B cell (primary cell): ENCODE data around the gene SMAD7. TPM values are rescaled to one million over a fixed set of nuclear protein-coding genes. Genes with fewer than 3 reads are reported as not detected.

ENCODE experiments used
- ATAC-seq: fragments of 200-7000 bp; cut with Tn5 transposase; one replicate; pipeline ENCODE4 v1.10.0; 2021; ENCODE audit warnings: low read depth, mild to moderate bottlenecking, moderate number of reproducible peaks, moderate library complexity
- CTCF ChIA-PET: fragments of 350-600 bp; sonication (Branson Sonifier 250); formaldehyde crosslinking; loops from one replicate; lab custom pipeline; 2021; ENCODE audit warnings: antibody characterized with exemption, inconsistent platforms; lab: Charles Lee
- POLR2A ChIA-PET: fragments of 350-600 bp; sonication (Branson Sonifier 250); formaldehyde crosslinking; loops from one replicate; lab custom pipeline; 2021; ENCODE audit warnings: antibody characterized with exemption; lab: Charles Lee
- DNase-seq: peaks from one replicate; pipeline ENCODE4 v3.0.0; 2013
- H2AFZ ChIP-seq: 2 replicates; pipeline ENCODE4 v1.6.1; 2012; ENCODE audit warnings: mild to moderate bottlenecking, low read depth, low read length; ENCODE audit not compliant: insufficient read depth, poor library complexity, severe bottlenecking
- H3K27ac ChIP-seq, 2 donors: 1 replicate in 1 of 2; 2 replicates in 1 of 2; pipeline ENCODE4 v1.5.1; 2012 to 2013; ENCODE audit warnings: low read length in 2 of 2, mild to moderate bottlenecking in 2 of 2, moderate library complexity in 1 of 2
- H3K27me3 ChIP-seq, 4 experiments: fragments of 200-600 bp in 1 of 4; sonication (generic) in 1 of 4; replicated peaks in 1 of 4; 1 replicate in 2 of 4; 2 replicates in 2 of 4; pipeline versions ENCODE4 v1.6.1 to v1.7.0; 2013 to 2016; ENCODE audit warnings: low read length in 3 of 4, mild to moderate bottlenecking in 2 of 4, mixed read lengths in 1 of 4, moderate library complexity in 1 of 4; ENCODE audit not compliant: insufficient read depth in 4 of 4, control insufficient read depth in 3 of 4; ENCODE audit errors: control extremely low read depth in 1 of 4
- H3K36me3 ChIP-seq, 2 experiments: replicated peaks in 1 of 2; 1 replicate in 1 of 2; 2 replicates in 1 of 2; pipeline versions ENCODE4 v1.6.1 to v1.7.1; 2013; ENCODE audit warnings: low read length in 1 of 2; ENCODE audit not compliant: insufficient read depth in 2 of 2, control insufficient read depth in 1 of 2; ENCODE audit errors: control extremely low read depth in 1 of 2, extremely low read depth in 1 of 2
- H3K4me1 ChIP-seq, 2 donors: fragments of 200-600 bp in 1 of 2; sonication (generic) in 1 of 2; 1 replicate in 1 of 2; 2 replicates in 1 of 2; pipeline versions ENCODE4 v1.5.1 to v1.6.1; 2013 to 2017; ENCODE audit warnings: low read length in 2 of 2; ENCODE audit not compliant: control insufficient read depth in 2 of 2, insufficient read depth in 2 of 2
- H3K4me2 ChIP-seq: replicated peaks from 2 replicates; pipeline ENCODE3; 2012; ENCODE audit warnings: mild to moderate bottlenecking, low read depth, low read length; ENCODE audit not compliant: poor library complexity, severe bottlenecking
- H3K4me3 ChIP-seq, 5 experiments: fragments of 200-600 bp in 1 of 5; sonication (generic) in 1 of 5; 1 replicate in 3 of 5; 2 replicates in 2 of 5; pipeline versions ENCODE4 v1.5.1 to v1.7.0; 2011 to 2016; ENCODE audit warnings: low read length in 4 of 5, mild to moderate bottlenecking in 4 of 5, low read depth in 2 of 5, control low read depth in 1 of 5, moderate library complexity in 1 of 5; ENCODE audit not compliant: insufficient read depth in 1 of 5; ENCODE audit errors: control extremely low read depth in 1 of 5, extremely low read depth in 1 of 5
- H3K79me2 ChIP-seq: fragments of 200-600 bp; sonication (generic); one replicate; pipeline ENCODE4 v1.6.0; 2016; ENCODE audit warnings: low read length; ENCODE audit not compliant: control insufficient read depth, insufficient read depth
- H3K9ac ChIP-seq: fragments of 200-600 bp; sonication (generic); 2 replicates; pipeline ENCODE4 v1.6.1; 2017; ENCODE audit warnings: mild to moderate bottlenecking, low read length, moderate library complexity
- H3K9me3 ChIP-seq, 3 donors: one replicate each; pipeline versions ENCODE4 v1.6.1 to v1.7.1; 2013; ENCODE audit warnings: low read length in 2 of 3; ENCODE audit not compliant: control insufficient read depth in 2 of 3, insufficient read depth in 1 of 3; ENCODE audit errors: control extremely low read depth in 1 of 3
- H4K20me1 ChIP-seq: 2 replicates; pipeline ENCODE4 v1.6.0; 2012; ENCODE audit warnings: mild to moderate bottlenecking, low read length; ENCODE audit not compliant: insufficient read depth, control insufficient read depth, poor library complexity, severe bottlenecking
- H3K27ac Mint-ChIP-seq: one replicate; pipeline ENCODE4 v1.8.0; 2021; ENCODE audit warnings: mixed read lengths
- H3K27me3 Mint-ChIP-seq: one replicate; pipeline ENCODE4 v1.8.0; 2021; ENCODE audit warnings: mixed read lengths
- H3K4me1 Mint-ChIP-seq: one replicate; pipeline ENCODE4 v1.8.0; 2021; ENCODE audit warnings: mixed read lengths
- H3K4me3 Mint-ChIP-seq: one replicate; pipeline ENCODE4 v1.8.0; 2021; ENCODE audit warnings: mixed read lengths
- H3K9me3 Mint-ChIP-seq: one replicate; pipeline ENCODE4 v1.8.0; 2022; ENCODE audit warnings: mixed read lengths; ENCODE audit not compliant: insufficient read depth
- EZH2 ChIP-seq: IDR thresholded peaks from 2 replicates; pipeline ENCODE4 v1.6.1; 2012; ENCODE audit warnings: borderline replicate concordance, low read depth, mild to moderate bottlenecking, moderate library complexity, low read length; ENCODE audit not compliant: insufficient read depth, poor library complexity, severe bottlenecking
- WGBS: methylation state at CpG from one replicate; pipeline ENCODE4 v1.1.5; 2013; ENCODE audit warnings: missing lambda C conversion rate; ENCODE audit not compliant: insufficient coverage; 5-methylcytosine and 5-hydroxymethylcytosine counted together
- intact Hi-C: fragments of 100-400 bp; cut with micrococcal nuclease; formaldehyde crosslinking; loops from one replicate; pipeline ENCODE4 v1.10.0; 2022
- polyA plus RNA-seq: library from polyadenylated mRNA; depleted of rRNA; stranded (reverse); fragments of >200 nt; gene quantifications from 2 replicates; pipeline ENCODE4 v1.2.3, GENCODE V29; 2012
- total RNA-seq, 2 donors: library from RNA; stranded (reverse); fragments of 120-200 nt in 1 of 2; gene quantifications; 1 replicate in 1 of 2; 2 replicates in 1 of 2; pipeline versions ENCODE4 v1.2.3 to v1.2.4, GENCODE V29; 2013 to 2022
- TF ChIP-seq, protein P1 (sequence below): fragments of 200-600 bp; IDR thresholded peaks from one replicate; pipeline ENCODE4 v1.8.0; 2022; ENCODE audit warnings: antibody characterized with exemption, mild to moderate bottlenecking

SMAD7 gene
- total and polyA plus RNA-seq, 2 donors (not counting 1 experiment from before 2014, with no cell fraction given), result 10.1 to 20.9 TPM

DNA sequence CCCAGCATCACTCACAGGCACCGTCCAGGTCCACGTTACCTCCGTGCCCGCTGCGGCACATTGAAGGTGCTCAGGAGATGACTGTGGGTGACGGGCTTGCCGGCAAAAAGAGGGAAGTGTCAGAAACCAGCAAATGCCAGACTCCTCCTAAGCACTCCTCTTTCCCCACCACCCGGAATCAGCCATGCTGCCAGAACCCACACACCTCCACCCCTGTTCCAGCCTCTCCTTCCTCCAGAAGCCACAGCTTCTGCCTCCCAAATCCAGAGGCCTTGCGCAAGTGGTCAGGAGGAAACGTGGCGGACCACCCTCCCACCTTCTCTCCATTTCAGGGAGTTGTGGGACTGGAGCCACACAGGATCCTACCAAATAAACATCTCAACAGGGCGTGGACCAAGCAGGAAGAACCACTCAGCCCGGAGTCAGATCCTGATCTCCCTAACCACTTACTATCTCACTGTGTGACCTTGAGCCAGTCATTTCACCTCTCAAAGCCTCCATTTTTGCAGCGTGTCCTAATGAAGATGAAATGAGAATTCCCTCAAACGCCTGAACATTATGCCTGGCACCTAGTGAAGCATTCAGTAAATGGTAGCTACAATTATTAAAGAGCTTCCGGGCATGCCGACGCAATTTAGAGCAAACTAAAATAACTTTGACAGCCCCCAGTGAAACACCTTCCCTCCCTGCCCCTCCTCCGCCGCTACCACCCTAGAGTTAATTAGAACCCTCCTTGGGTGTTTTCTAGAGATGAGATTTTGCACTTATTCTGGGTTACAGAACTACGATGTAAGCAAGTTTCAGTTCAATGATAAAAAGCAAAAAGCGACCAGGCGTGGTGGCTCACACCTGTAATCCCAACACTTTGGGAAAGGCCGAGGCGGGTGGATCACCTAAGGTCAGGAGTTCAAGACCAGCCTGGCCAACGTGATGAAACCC, 32.9 kb downstream of the SMAD7 start:
- TF ChIP-seq, protein P1, sequence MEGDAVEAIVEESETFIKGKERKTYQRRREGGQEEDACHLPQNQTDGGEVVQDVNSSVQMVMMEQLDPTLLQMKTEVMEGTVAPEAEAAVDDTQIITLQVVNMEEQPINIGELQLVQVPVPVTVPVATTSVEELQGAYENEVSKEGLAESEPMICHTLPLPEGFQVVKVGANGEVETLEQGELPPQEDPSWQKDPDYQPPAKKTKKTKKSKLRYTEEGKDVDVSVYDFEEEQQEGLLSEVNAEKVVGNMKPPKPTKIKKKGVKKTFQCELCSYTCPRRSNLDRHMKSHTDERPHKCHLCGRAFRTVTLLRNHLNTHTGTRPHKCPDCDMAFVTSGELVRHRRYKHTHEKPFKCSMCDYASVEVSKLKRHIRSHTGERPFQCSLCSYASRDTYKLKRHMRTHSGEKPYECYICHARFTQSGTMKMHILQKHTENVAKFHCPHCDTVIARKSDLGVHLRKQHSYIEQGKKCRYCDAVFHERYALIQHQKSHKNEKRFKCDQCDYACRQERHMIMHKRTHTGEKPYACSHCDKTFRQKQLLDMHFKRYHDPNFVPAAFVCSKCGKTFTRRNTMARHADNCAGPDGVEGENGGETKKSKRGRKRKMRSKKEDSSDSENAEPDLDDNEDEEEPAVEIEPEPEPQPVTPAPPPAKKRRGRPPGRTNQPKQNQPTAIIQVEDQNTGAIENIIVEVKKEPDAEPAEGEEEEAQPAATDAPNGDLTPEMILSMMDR, result no peak
- TF ChIP-seq EZH2, result no peak
- H2AFZ ChIP-seq, result no peak overlapping the region

More for the DNA sequence above, 32.9 kb downstream of the SMAD7 start:
- no peak overlapping the region for H3K9ac ChIP-seq
- no peaks in the 10 kb centered on the region for H3K9me3 Mint-ChIP-seq
- H3K9me3 ChIP-seq, result no peaks in the 10 kb centered on the region
- intact Hi-C loops, result no loop called here
- H3K27me3 ChIP-seq, result no peaks in the 10 kb centered on the region
- ChIA-PET CTCF (interaction anchor here (1.1 kb wide), 2 partner anchors 11 to 44 kb away, joined by 3 read pairs; no protein-coding TSS in a partner anchor), POLR2A (interaction anchor here (1.2 kb wide), 1 partner anchor 35 kb away, joined by 7 read pairs; no protein-coding TSS in a partner anchor)
- no peak overlapping the region for H3K4me3 ChIP-seq
- H4K20me1 ChIP-seq, result no peaks in the 10 kb centered on the region
- DNase-seq, result no peak
- peaks cover 20% of the 10 kb centered on the region for H3K4me1 Mint-ChIP-seq
- no peak overlapping the region for H3K27ac ChIP-seq
- H3K4me1 ChIP-seq, result peaks cover 8 to 17% of the 10 kb centered on the region in 2 donors
- peaks cover 0 to 12% of the 10 kb centered on the region in 2 experiments for H3K36me3 ChIP-seq
- no peak for ATAC-seq
- no peak overlapping the region for H3K27ac Mint-ChIP-seq
- no peaks in the 10 kb centered on the region for H3K27me3 Mint-ChIP-seq
- 37% methylated on average over 16 of the region's 26 CpGs for WGBS
- H3K4me3 Mint-ChIP-seq, result no peak overlapping the region
- no peak overlapping the region for H3K4me2 ChIP-seq
- H3K79me2 ChIP-seq, result peaks cover 6% of the 10 kb centered on the region
